Heart left ventricle (tissue), 16 donors: ENCODE data around the gene ZNF669. TPM values are rescaled to one million over a fixed set of nuclear protein-coding genes. Genes with fewer than 3 reads are reported as not detected.

Experiments
- ATAC-seq, 4 donors: fragments of 200-7000 bp; cut with Tn5 transposase; one replicate each; pipeline ENCODE4 v1.9.1; 2020 to 2022; ENCODE audit warnings: moderate library complexity in 4 of 4, mild to moderate bottlenecking in 3 of 4, moderate number of reproducible peaks in 1 of 4
- DNase-seq, 5 donors: peaks; one replicate each; pipeline ENCODE4 v3.0.0-alpha.2; 2020
- H3K27ac ChIP-seq, 12 donors: fragments of 200-600 bp; sonication (generic) in 4 of 12; one replicate each; pipeline versions ENCODE4 v1.5.0 to v1.8.0; 2016 to 2022; ENCODE audit warnings: mild to moderate bottlenecking in 2 of 12
- H3K27me3 ChIP-seq, 9 donors: fragments of 200-600 bp; sonication (generic) in 2 of 9; one replicate each; pipeline versions ENCODE4 v1.5.1 to v1.8.0; 2016 to 2022; ENCODE audit warnings: mild to moderate bottlenecking in 3 of 9
- H3K36me3 ChIP-seq, 9 donors: fragments of 200-600 bp; sonication (generic) in 2 of 9; one replicate each; pipeline versions ENCODE4 v1.5.0 to v1.8.0; 2018 to 2022; ENCODE audit warnings: mild to moderate bottlenecking in 2 of 9
- H3K4me1 ChIP-seq, 12 donors: fragments of 200-600 bp; sonication (generic) in 4 of 12; one replicate each; pipeline versions ENCODE4 v1.5.0 to v1.8.0; 2016 to 2022; ENCODE audit warnings: mild to moderate bottlenecking in 3 of 12
- H3K4me3 ChIP-seq, 12 donors: fragments of 200-600 bp; sonication (generic) in 4 of 12; one replicate each; pipeline versions ENCODE4 v1.5.0 to v1.8.0; 2017 to 2022; ENCODE audit warnings: mild to moderate bottlenecking in 9 of 12, moderate library complexity in 4 of 12
- H3K9me3 ChIP-seq, 12 donors: fragments of 200-600 bp; sonication (generic) in 4 of 12; one replicate each; pipeline versions ENCODE4 v1.5.0 to v1.8.0; 2016 to 2022; ENCODE audit warnings: mild to moderate bottlenecking in 1 of 12
- CTCF ChIP-seq, 12 donors: fragments of 200-600 bp; sonication (generic) in 4 of 12; IDR thresholded peaks; one replicate each; pipeline versions ENCODE4 v1.5.0 to v1.8.0; 2018 to 2022; ENCODE audit warnings: antibody characterized with exemption in 12 of 12, mild to moderate bottlenecking in 5 of 12
- POLR2A ChIP-seq, 2 donors: fragments of 450-650 bp; IDR thresholded peaks; one replicate each; pipeline ENCODE4 v1.6.1; 2017; ENCODE audit warnings: antibody characterized with exemption in 2 of 2, mild to moderate bottlenecking in 2 of 2, moderate library complexity in 2 of 2
- WGBS, 4 donors: extraction: QIAGEN DNeasy Blood & Tissue Kit in 2 of 4; methylation state at CpG; one replicate each; pipeline versions ENCODE4 v1.1.5 to v1.1.7; 2013 to 2018; 5-methylcytosine and 5-hydroxymethylcytosine counted together
- intact Hi-C, 10 donors: fragments of 100-400 bp; cut with DNase I; formaldehyde crosslinking; loops; one replicate each; pipeline versions ENCODE4 v1.11.1 to v1.14.2; 2022
- polyA plus RNA-seq, 2 donors: library from polyadenylated mRNA; stranded (reverse); fragments of 200-250 nt; gene quantifications; one replicate each; pipeline ENCODE4 v1.2.3, GENCODE V29; 2013
- total RNA-seq, 9 donors: library from RNA; depleted of rRNA in 2 of 9; stranded (reverse); fragments of >200 nt in 2 of 9; fragmentation: NEBNext Ultra II Directional in 3 of 9; extraction: Animal tissue kit (Norgen Biotek cat#: 25700) in 3 of 9; gene quantifications; one replicate each; pipeline versions ENCODE4 v1.1.0 to v1.2.4, GENCODE V29; 2016 to 2023
- donor health status: ischemic (EF 13 %, LVEDD 7.1; RV severe dilation, severe dysfunction).
- donor health status: healthy with polysubstance abuse.
- donor health status: DM: no; HTN: yes; CAD: no.
- donor health status: DM: no; HTN: no; CAD: no.
- donor health status: ischemic (EF 25% LVEDD 6.9; RV normal size, moderate dysfunction).
- donor health status: ischemic (EF 25% LVEDD 5.7; RV mildly dilated, moderate dysfunction).
- donor health status: healthy.
- donor health status: DM: yes; HTN: yes; CAD: no.
- donor health status: ischemic (EF 35%, LVEDD 5.7; RV mildly dilated, moderate dysfunction).
- donor health status: nonischemic (EF 11% LVEDD 7.7; RV severe dilation, severe dysfunction).
- donor health status: DM: yes; HTN: yes; CAD: no.
- donor health status: PGD.
- donor health status: ischemic (EF 29% LVEDD 5.4; RV normal size, mild dysfunction).
- donor health status: nonischemic (EF 23%, LVEDD 6.1; RV moderate dilation, normal function).

Gene ZNF669
- total and polyA plus RNA-seq, 11 donors, result 1.5 to 5.4 (median 3.2) TPM

GRCh38 chr1:247088967-247089366, 15.2 kb downstream of the ZNF669 start:
- no peaks in the 10 kb centered on the region for H3K27me3 ChIP-seq
- H3K4me1 ChIP-seq, result no peaks in the 10 kb centered on the region
- ATAC-seq, result no peak
- no peak for DNase-seq
- peaks cover 0 to 3% (median 0%) of the 10 kb centered on the region in 12 donors for H3K9me3 ChIP-seq
- H3K4me3 ChIP-seq, result no peak overlapping the region
- no peak for TF ChIP-seq POLR2A (IDR thresholded peaks at IDR 0.05)
- TF ChIP-seq CTCF (IDR thresholded peaks at IDR 0.05), result no peak
- intact Hi-C loops, result no loop called here
- H3K27ac ChIP-seq, result no peak overlapping the region
- H3K36me3 ChIP-seq, result no peaks in the 10 kb centered on the region
- WGBS, 4 donors, result 82 to 96% (median 85%) methylated on average over 4 of the region's 4 CpGs

GRCh38 chr1:247087256-247087655, 16.9 kb downstream of the ZNF669 start:
- Histone ChIP-seq H3K27me3 (no peaks in the 10 kb centered on the region), H3K9me3 (peaks cover 0 to 5% (median 0%) of the 10 kb centered on the region in 12 donors), H3K4me1 (no peaks in the 10 kb centered on the region), H3K36me3 (no peaks in the 10 kb centered on the region), H3K4me3 (no peak overlapping the region), H3K27ac (no peak overlapping the region)
- DNase-seq, result no peak
- intact Hi-C loops, result no loop called here
- 67 to 76% (median 73%) methylated on average over 1 of the region's 1 CpG; no CpG with 5 or more reads in 1 of the 4 donors for WGBS, 4 donors
- no peak for ATAC-seq
- TF ChIP-seq POLR2A (IDR thresholded peaks at IDR 0.05) (no peak), CTCF (IDR thresholded peaks at IDR 0.05) (no peak)

- Histone ChIP-seq H3K36me3 (no peaks in the 10 kb centered on the region), H3K9me3 (peaks cover 0 to 5% (median 0%) of the 10 kb centered on the region in 12 donors), H3K27ac (no peak overlapping the region), H3K27me3 (no peaks in the 10 kb centered on the region), H3K4me3 (no peak overlapping the region), H3K4me1 (no peaks in the 10 kb centered on the region)
- no peak for TF ChIP-seq POLR2A (IDR thresholded peaks at IDR 0.05)
- no peak for TF ChIP-seq CTCF (IDR thresholded peaks at IDR 0.05)
- intact Hi-C loops, result no loop called here
- 88 to 95% (median 94%) methylated on average over 4 to 8 of the region's 8 CpGs for WGBS, 4 donors
- ATAC-seq (no peak), DNase-seq (no peak)
Measured at GRCh38 chr1:247085310-247085709, 18.8 kb downstream of the ZNF669 start.

- TF ChIP-seq CTCF (IDR thresholded peaks at IDR 0.05) (no peak), POLR2A (IDR thresholded peaks at IDR 0.05) (no peak)
- peaks cover 0 to under 1% (median 0%) of the 10 kb centered on the region in 12 donors for H3K4me1 ChIP-seq
- H3K9me3 ChIP-seq, result peaks cover 0 to 5% (median 0%) of the 10 kb centered on the region in 12 donors
- no peak for DNase-seq
- intact Hi-C loops, result no loop called here
- WGBS, 4 donors, result 92 to 94% (median 93%) methylated on average over 8 of the region's 8 CpGs
- no peak for ATAC-seq
- H3K27me3 ChIP-seq, result no peaks in the 10 kb centered on the region
- no peak overlapping the region for H3K4me3 ChIP-seq
- H3K36me3 ChIP-seq, result no peaks in the 10 kb centered on the region
- no peak overlapping the region for H3K27ac ChIP-seq
Measured at GRCh38 chr1:247084771-247085170, 19.4 kb downstream of the ZNF669 start.
